Kidney (tissue), 14 donors: ENCODE results near the gene CEMIP. TPM values are rescaled to one million over a fixed set of nuclear protein-coding genes. Genes with fewer than 3 reads are reported as not detected.
"Not testable (repeated sequence)": the region's sequence is repeated elsewhere in the genome, so short reads cannot be mapped to it uniquely, and the experiment has no call there.

ENCODE experiments used
- DNase-seq, 5 donors: peaks; one replicate each; pipeline ENCODE4 v3.0.0-alpha.2; 2013 to 2020
- FAIRE-seq: peaks from 2 replicates; lab custom pipeline; 2012; peaks lifted over from hg19 to GRCh38; lab: Jason Lieb, UNC
- H3K27ac ChIP-seq, 2 donors: one replicate each; pipeline ENCODE4 v1.7.0; 2013; ENCODE audit warnings: low read depth in 2 of 2, low read length in 2 of 2, inconsistent platforms in 1 of 2
- H3K27me3 ChIP-seq: one replicate; pipeline ENCODE4 v1.7.1; 2013; ENCODE audit warnings: low read length, inconsistent platforms; ENCODE audit not compliant: control insufficient read depth, insufficient read depth
- H3K36me3 ChIP-seq, 3 donors: one replicate each; pipeline versions ENCODE4 v1.7.0 to v1.7.1; 2013; ENCODE audit warnings: low read length in 3 of 3, control low read depth in 1 of 3, inconsistent platforms in 1 of 3; ENCODE audit not compliant: insufficient read depth in 3 of 3, control insufficient read depth in 2 of 3
- H3K4me1 ChIP-seq, 3 donors: one replicate each; pipeline versions ENCODE4 v1.7.0 to v1.7.1; 2013; ENCODE audit warnings: low read length in 3 of 3, inconsistent platforms in 1 of 3, low read depth in 1 of 3; ENCODE audit not compliant: control insufficient read depth in 2 of 3, insufficient read depth in 2 of 3
- H3K4me3 ChIP-seq, 3 donors: one replicate each; pipeline versions ENCODE4 v1.7.0 to v1.8.1; 2013; ENCODE audit warnings: low read length in 3 of 3, control low read depth in 1 of 3, inconsistent platforms in 1 of 3
- H3K9ac ChIP-seq, 3 donors: one replicate each; pipeline versions ENCODE4 v1.7.0 to v1.7.1; 2013; ENCODE audit warnings: low read length in 3 of 3, control low read depth in 1 of 3, inconsistent platforms in 1 of 3
- H3K9me3 ChIP-seq, 3 donors: one replicate each; pipeline versions ENCODE4 v1.7.0 to v1.7.1; 2013; ENCODE audit warnings: low read length in 3 of 3, control low read depth in 1 of 3, inconsistent platforms in 1 of 3; ENCODE audit not compliant: control insufficient read depth in 2 of 3, insufficient read depth in 1 of 3
- intact Hi-C: fragments of 100-400 bp; cut with DNase I; formaldehyde crosslinking; loops from one replicate; pipeline ENCODE4 v1.11.1; 2022
- polyA plus RNA-seq: library from polyadenylated mRNA; stranded (reverse); fragments of 350-450 nt; fragmentation: Illumina TruSeq; extraction: RNeasy Lipid Tissue Mini Kit (QIAGEN cat#74804); gene quantifications from one replicate; pipeline ENCODE4 v1.2.3, GENCODE V29; 2014; ENCODE audit warnings: low read depth, low replicate concordance; ENCODE audit not compliant: insufficient read depth
- total RNA-seq: library from RNA; stranded (reverse); fragmentation: NEBNext Ultra II Directional; extraction: Animal tissue kit (Norgen Biotek cat#: 25700); gene quantifications from one replicate; pipeline ENCODE4 v1.2.1, GENCODE V29; 2021
- TF ChIP-seq, protein P1 (sequence below): IDR thresholded peaks from 3 replicates; pipeline ENCODE4 v1.5.1; 2012; ENCODE audit warnings: mild to moderate bottlenecking, moderate library complexity, borderline replicate concordance; ENCODE audit not compliant: insufficient read depth; ENCODE audit errors: extremely low read depth
- donor health status: control.
- donor health status: control.
- donor health status: control.
- donor health status: control.
- donor health status: control.
- donor health status: DM: yes; HTN: yes; CAD: no.
- donor health status: Normal renal cell carcinoma (clear cell type).

Gene CEMIP
- total and polyA plus RNA-seq, 2 donors from 2014 or later = 0.11 to 0.57 TPM

DNA sequence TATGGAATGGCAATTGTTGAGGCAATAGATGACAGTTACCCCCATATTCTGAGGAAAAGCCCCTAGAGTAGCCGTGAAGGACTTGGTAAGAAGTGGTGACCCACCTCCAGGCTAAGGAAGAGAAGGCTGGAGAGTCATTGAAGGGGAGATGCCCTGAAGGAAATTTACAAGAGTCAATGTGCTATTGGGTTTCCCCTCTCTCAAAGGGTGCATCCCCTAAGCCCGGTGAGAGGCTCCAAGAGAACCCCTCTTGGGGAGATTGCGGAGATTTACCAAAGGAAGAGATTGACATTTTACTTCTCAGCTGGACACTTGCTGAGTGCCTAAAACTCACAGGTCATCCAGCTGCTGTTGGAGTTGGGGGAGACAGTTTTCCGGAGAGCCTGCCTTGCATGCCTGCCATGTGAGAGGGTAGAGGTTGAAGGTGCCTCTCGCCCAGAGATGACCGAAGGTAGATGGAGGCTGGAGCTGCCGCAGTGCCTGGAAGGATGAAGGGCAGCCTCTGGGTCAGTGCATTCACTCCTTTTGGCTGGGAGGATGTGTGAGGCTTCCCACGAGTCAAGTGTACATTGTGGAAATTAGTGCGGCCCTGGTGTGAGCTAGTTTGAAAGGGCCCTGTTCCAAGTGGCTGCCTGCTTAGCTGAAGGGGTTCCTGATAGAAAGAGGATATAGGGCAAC, 179.8 kb downstream of the CEMIP start:
- FAIRE-seq = no peak
- H3K4me1 ChIP-seq = no peaks in the 10 kb centered on the region
- TF ChIP-seq, protein P1, sequence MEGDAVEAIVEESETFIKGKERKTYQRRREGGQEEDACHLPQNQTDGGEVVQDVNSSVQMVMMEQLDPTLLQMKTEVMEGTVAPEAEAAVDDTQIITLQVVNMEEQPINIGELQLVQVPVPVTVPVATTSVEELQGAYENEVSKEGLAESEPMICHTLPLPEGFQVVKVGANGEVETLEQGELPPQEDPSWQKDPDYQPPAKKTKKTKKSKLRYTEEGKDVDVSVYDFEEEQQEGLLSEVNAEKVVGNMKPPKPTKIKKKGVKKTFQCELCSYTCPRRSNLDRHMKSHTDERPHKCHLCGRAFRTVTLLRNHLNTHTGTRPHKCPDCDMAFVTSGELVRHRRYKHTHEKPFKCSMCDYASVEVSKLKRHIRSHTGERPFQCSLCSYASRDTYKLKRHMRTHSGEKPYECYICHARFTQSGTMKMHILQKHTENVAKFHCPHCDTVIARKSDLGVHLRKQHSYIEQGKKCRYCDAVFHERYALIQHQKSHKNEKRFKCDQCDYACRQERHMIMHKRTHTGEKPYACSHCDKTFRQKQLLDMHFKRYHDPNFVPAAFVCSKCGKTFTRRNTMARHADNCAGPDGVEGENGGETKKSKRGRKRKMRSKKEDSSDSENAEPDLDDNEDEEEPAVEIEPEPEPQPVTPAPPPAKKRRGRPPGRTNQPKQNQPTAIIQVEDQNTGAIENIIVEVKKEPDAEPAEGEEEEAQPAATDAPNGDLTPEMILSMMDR = no peak

DNA sequence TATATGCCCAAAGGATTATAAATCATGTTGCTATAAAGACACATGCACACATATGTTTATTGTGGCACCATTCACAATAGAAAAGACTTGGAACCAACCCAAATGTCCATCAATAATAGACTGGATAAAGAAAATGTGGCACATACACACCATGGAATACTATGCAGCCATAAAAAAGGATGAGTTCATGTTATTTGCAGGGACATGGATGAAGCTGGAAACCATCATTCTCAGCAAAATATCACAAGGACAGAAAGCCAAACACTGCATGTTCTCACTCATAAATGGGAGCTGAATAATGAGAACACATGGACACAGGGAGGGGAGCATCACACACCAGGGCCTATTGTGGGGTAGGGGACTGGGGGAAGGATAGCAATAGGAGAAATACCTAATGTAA, 186.3 kb downstream of the CEMIP start:
- not testable (repeated sequence) for H3K9me3 ChIP-seq, H3K4me1 ChIP-seq, H3K36me3 ChIP-seq, H3K27me3 ChIP-seq, FAIRE-seq, H3K4me3 ChIP-seq, H3K27ac ChIP-seq, DNase-seq, H3K9ac ChIP-seq
- intact Hi-C loops = loop anchor here (10.0 kb wide), 1 partner anchor 511 kb away; no protein-coding TSS in a partner anchor

More for the DNA sequence above, 179.8 kb downstream of the CEMIP start:
- Histone ChIP-seq H3K9ac (no peak overlapping the region), H3K9me3 (no peaks in the 10 kb centered on the region), H3K4me3 (no peak overlapping the region), H3K27ac (no peak overlapping the region), H3K27me3 (no peaks in the 10 kb centered on the region), H3K36me3 (no peaks in the 10 kb centered on the region)
- DNase-seq = no peak
- intact Hi-C loops = no loop called here

DNA sequence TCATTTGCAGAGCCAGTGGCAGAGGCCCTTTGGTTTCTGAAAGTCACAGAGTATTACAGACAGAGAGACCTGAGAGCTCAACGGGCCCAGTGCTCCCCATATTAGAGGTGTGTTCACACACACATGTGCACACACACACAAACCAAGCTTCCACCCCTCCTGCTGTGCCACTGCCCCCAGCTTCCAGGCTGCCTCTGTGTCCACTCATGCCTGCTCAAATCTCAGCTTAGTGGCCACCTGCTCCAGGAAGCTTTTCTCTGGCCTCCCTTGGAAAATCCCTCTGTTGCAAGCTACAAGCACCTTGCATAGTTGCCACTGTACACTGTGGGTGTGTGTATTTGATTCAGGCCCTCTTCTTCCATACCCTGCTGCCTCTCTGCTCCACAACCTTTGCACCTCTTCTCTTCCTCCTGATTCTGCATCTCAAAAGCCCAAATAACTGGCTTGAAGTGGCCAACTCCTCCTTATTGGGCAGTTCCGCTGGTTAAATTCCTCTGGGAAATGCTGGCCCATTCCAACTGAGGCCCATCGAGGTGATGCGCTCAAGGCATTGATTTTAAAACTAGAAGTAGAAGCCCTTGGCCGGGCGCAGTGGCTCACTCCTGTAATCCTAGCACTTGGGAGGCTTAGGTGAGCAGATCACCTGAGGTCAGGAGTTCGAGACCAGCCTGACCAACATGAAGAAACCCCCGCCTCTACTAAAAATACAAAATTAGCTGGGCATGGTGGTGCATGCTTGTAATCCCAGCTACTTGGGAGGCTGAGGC, 187.4 kb downstream of the CEMIP start:
- peaks cover 2 to 7% (median 2%) of the 10 kb centered on the region in 3 donors for H3K36me3 ChIP-seq
- H3K27ac ChIP-seq = no peak overlapping the region
- DNase-seq = no peak
- intact Hi-C loops = loop anchor here (10.0 kb wide), 1 partner anchor 512 kb away; no protein-coding TSS in a partner anchor
- no peaks in the 10 kb centered on the region for H3K9me3 ChIP-seq
- no peak for FAIRE-seq
- H3K4me1 ChIP-seq = no peaks in the 10 kb centered on the region
- no peaks in the 10 kb centered on the region for H3K27me3 ChIP-seq
- TF ChIP-seq, protein P1 = no peak
- H3K4me3 ChIP-seq = no peak overlapping the region
- no peak overlapping the region for H3K9ac ChIP-seq

DNA sequence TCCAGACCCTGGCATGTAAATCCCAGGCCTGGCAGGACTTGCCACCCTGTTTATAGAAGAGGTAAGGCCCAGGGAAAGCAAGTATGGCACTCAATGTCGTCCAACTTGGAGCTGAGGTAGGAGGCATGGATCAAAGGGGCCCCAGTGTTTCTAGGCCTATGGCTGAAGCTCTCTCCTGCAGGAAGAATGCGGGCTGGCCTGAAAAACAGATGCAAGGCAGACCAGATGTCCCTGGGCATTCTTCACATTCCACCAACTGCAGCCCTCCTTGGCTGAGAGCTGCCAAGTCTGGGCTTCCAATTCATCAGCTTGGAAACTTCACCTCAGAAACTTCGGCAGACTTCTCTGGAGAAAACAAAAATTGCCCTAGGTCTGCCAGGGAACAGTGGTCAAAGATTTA, 188.3 kb downstream of the CEMIP start:
- no peak overlapping the region for H3K4me3 ChIP-seq
- no peaks in the 10 kb centered on the region for H3K9me3 ChIP-seq
- no peaks in the 10 kb centered on the region for H3K27me3 ChIP-seq
- H3K27ac ChIP-seq = no peak overlapping the region
- peaks cover 2 to 7% (median 2%) of the 10 kb centered on the region in 3 donors for H3K36me3 ChIP-seq
- H3K9ac ChIP-seq = no peak overlapping the region
- DNase-seq (peak in 3 of 5 donors; percentile 43 to 69 (median 52)), FAIRE-seq (no peak)
- TF ChIP-seq, protein P1 = no peak
- no peaks in the 10 kb centered on the region for H3K4me1 ChIP-seq
- intact Hi-C loops = loop anchor here (10.0 kb wide), 1 partner anchor 513 kb away; no protein-coding TSS in a partner anchor
